GM19023 (cell line): ENCODE results near the gene ZFP1.
"Not testable (repeated sequence)": the region's sequence is repeated elsewhere in the genome, so short reads cannot be mapped to it uniquely, and the experiment has no call there.

ENCODE experiments used
- ATAC-seq: cut with Tn5 transposase; IDR thresholded peaks from one replicate; pipeline ENCODE4 v1.9.1; 2021; ENCODE audit warnings: mild to moderate bottlenecking, moderate library complexity; ENCODE audit not compliant: unreplicated experiment

ZFP1 gene

DNA sequence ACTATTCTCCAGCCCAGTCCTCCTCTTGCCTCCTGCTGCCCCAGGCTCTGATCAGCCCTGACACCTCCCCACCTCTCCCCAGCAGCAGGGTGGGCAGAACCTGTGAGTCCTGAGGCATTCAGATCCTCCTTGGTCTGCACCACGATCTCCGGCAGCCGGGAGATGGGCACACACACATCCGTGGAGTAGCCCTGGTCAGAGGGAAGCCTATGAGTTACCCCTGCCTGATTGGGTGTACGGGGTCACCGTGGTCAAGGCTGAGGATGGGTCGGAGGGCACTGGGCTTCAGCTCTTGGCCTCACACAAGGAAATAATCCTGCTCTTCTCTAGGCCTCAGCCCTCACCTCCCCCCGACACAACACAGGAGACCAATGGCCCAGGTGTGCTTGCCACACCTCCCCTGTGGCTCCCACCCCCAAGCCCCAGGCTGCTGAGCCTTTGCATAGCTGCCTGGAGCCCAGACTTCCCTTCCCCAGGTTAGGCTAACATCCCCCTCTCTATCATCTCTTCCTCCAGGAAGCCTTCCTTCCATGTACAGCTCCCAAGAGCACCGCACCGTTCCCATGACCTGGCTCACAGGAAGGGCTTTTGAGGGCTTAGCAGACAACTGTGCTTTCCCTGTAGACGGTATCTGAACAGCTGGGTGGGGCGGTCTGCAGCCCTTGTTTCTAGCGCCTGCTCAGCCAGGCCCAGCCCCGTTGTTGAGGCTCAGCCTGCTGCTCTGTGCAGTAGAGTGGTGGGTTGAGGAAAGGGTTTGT, 35.4 kb upstream of the ZFP1 start:
- ATAC-seq, result no peak

GRCh38 chr16:75113541-75114121, 34.7 kb upstream of the ZFP1 start:
- no peak for ATAC-seq

DNA sequence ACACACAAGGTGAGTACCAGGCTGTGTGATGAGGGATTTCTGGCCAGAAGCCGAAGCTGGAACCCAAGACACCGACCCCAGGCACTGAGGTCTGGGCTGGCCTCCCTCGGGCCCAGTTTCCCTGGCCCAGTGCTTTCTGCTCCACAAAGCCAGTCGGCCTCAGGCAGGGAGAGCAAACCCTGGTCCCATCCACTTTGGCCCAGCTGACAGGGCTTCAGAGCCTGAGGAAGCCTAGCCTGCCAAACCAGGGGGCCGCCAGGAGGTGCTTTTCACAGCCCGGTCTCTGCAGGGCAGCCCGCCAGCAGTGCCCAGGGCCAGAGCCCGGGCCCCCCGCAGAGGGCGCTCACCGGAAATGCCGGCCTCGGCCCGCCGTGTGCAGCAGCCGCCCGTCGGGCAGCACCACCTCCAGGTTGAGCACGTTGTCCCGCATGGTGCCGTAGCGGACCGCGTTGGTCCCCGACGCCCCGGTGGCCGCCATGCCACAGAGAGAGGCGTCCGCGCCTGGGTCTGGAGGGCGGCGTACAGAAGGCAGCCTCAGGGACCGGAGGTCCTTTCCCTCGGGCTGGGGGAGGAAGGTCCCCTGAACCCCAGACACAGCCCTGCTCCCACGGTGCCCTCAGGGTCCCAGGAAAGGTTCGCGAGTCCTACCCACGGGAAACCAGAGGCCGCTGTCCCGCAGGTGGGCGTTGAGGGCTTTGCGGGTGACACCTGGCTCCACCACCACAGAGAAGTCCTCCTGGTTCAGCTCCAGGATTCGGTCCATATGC, 34.0 kb upstream of the ZFP1 start:
- no peak for ATAC-seq

- no peak for ATAC-seq
These were observed 33.1 kb upstream of the ZFP1 start for GRCh38 chr16:75114946-75115825.

- ATAC-seq, result no peak
These were observed 32.0 kb upstream of the ZFP1 start, which contains the start of gene LDHD for GRCh38 chr16:75116081-75116910. TSS of gene LDHD (minus strand) at chr16:75116780. CDS start at chr16:75116720, 60 bp downstream.

DNA sequence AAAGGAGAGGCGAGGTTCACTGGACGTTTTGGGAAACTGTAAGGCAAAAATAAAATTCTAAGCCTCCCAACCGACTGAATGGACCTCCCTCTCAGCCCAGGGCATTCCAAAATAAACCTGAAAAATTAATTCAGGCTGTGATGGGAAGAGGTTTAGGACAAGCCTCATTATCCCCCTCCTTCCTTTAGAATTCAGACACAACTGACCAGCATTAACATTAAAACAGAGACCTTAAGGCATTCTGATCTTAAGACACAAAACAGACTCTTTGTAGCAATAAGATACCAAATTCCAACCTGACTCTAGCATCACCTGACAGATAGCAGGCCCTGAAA, 31.4 kb upstream of the ZFP1 start:
- no peak for ATAC-seq

GRCh38 chr16:75118943-75119539, 29.3 kb upstream of the ZFP1 start:
- no peak for ATAC-seq

DNA sequence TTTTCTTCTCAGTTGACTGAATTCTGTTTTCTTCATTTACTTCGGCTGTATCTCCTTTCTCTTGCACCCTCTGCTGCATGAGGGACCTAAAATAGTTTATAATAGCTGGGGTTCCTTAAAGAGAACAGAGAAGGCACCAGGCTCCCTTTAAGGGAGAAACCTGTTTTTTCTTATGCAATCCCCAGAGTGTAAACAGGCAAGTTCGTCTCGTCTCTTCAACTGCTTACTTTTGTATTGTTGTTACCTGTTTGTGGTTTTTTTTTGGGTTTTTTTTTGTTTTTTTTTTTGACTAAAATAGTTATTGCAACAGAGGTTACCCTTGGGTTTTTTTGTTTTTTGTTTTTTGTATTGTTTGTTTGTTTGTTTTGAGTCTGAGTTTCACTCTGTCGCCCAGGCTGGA, 28.1 kb upstream of the ZFP1 start:
- no peak for ATAC-seq

GRCh38 chr16:75121949-75122568, 26.3 kb upstream of the ZFP1 start:
- ATAC-seq, result no peak

GRCh38 chr16:75122609-75123008, 25.7 kb upstream of the ZFP1 start:
- no peak for ATAC-seq

DNA sequence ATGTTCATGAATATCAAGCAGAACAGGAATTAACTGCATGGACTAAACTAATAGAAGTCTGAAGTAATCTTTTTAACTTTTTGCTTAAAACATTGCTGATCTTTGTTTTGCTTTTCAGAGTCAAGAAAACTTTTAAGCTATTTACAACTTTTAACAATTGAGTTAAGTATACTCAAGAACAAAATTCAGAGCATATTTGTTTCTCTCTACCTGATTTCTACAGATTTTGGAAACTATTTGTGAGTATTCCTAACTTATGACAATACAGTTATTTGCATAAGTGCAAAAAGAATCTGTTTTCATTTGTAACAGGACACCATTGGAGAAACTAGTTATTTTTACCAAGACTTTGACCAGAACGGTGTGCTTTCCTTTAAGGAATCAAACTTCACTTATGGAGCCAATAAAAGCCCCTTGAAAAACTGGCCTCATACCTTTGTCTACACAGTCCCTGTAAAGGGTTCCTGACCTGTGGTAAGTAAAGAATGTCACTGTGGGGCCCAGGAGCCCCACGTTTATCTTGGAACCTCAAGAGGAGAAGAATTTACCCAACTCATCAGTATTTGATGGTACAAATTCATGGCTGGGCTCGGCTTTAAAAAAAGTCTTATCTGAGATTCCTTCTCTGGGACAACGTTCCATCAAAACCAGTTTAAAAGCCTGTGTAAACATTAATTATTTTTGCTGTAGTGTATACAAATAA, 20.5 kb upstream of the ZFP1 start:
- no peak for ATAC-seq

GRCh38 chr16:75129421-75130149, 18.7 kb upstream of the ZFP1 start:
- not testable (repeated sequence) for ATAC-seq

- no peak for ATAC-seq
These were observed 18.1 kb upstream of the ZFP1 start for GRCh38 chr16:75130150-75130771.

DNA sequence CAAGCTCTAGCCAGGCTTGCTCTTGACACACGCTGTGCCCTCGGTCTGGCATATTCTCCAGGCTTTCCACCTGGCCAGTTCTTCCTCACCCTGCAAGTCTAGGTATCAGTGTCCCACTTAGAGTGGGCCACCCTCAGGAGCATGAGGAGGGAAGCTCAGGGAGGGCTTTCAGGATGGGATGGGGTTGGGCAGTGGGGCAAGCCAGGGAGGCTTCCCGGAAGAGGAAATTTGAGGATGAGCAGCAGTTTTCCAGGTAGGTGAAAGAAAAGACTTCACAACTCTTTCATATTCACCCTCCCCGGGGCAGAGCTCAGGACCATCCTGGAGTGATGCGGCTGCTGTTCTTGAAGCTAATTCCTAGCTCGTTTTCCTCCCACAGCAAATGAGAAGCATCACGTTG, 17.2 kb upstream of the ZFP1 start:
- ATAC-seq, result no peak

DNA sequence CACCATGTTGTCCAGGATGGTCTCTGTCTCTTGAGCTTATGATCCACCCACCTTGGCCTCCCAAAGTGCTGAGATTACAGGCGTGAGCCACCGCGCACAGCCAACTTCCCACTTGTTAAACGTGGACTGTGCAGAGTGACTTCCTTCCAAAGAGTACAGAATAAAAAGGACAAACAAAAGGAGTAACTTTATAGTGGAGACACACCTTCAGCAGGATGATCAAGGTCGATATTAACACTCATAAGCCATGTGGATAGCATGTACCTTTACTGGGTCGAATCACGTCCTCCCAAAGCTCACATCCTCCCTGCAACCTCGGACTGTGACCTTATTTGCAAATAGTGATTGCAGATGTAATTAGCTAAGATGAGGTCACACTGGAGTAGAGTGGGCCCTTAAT, 10.1 kb upstream of the ZFP1 start:
- no peak for ATAC-seq

- no peak for ATAC-seq
These were observed 9.7 kb upstream of the ZFP1 start for GRCh38 chr16:75138636-75139035.

- no peak for ATAC-seq
These were observed 8.8 kb upstream of the ZFP1 start for GRCh38 chr16:75139498-75139897.

DNA sequence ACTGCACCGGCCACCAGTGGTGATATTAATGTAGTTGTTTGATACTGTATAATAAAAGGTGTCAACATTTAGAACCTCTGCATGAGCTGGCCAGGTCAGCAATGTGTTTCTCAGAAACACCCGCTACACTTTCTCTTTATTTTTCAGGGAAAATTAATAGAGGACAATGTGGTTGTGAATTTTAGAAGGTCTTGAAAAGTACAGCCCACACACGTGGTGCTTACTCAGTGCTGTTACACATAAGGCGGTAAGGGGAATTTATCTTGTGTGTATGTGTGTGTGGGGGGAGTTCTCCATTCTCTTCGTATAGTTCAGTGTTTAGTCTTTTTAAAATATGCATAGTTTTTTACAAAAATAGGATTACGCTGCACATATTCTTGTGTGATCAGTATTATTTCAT, 4.4 kb upstream of the ZFP1 start:
- no peak for ATAC-seq
